WTC11 (cell line): ENCODE data around the gene ZDHHC24. TPM values are rescaled to one million over a fixed set of nuclear protein-coding genes. Genes with fewer than 3 reads are reported as not detected.

ENCODE experiments used
- ATAC-seq: fragments of 200-7000 bp; cut with Tn5 transposase; 2 replicates; pipeline ENCODE4 v1.10.0; 2021; ENCODE audit warnings: mild to moderate bottlenecking, moderate library complexity
- CTCF ChIA-PET: fragments of 300-600 bp; sonication (Branson Sonifier 250); formaldehyde crosslinking; loops from one replicate; lab custom pipeline; 2021; ENCODE audit warnings: antibody characterized with exemption; lab: Charles Lee
- POLR2A ChIA-PET: fragments of 350-600 bp; sonication (Branson Sonifier 250); formaldehyde crosslinking; loops from one replicate; lab custom pipeline; 2021; ENCODE audit warnings: antibody characterized with exemption; lab: Charles Lee
- DNase-seq: peaks from one replicate; pipeline ENCODE4 v3.0.0; 2021; ENCODE audit warnings: low spot score
- H3K27ac Mint-ChIP-seq: 2 replicates; pipeline ENCODE4 v1.8.0; 2021; ENCODE audit warnings: mixed read lengths
- H3K27me3 Mint-ChIP-seq: 2 replicates; pipeline ENCODE4 v1.8.0; 2021; ENCODE audit warnings: low read depth, mild to moderate bottlenecking, moderate library complexity, mixed read lengths
- H3K36me3 Mint-ChIP-seq: 2 replicates; pipeline ENCODE4 v1.8.0; 2021; ENCODE audit warnings: mixed read lengths
- H3K4me1 Mint-ChIP-seq: 2 replicates; pipeline ENCODE4 v1.8.0; 2022; ENCODE audit warnings: mixed read lengths
- H3K4me3 Mint-ChIP-seq: 2 replicates; pipeline ENCODE4 v1.8.0; 2021; ENCODE audit warnings: mild to moderate bottlenecking, moderate library complexity, mixed read lengths
- H3K9me3 Mint-ChIP-seq: 2 replicates; pipeline ENCODE4 v1.8.0; 2021; ENCODE audit warnings: mixed read lengths
- CBFB ChIP-seq: sonication (generic); formaldehyde crosslinking; IDR thresholded peaks from 2 replicates; pipeline ENCODE4 v1.8.1; 2022; ENCODE audit warnings: mild to moderate bottlenecking, low read depth, missing genetic modification reagents
- EMX1 ChIP-seq: fragments of 250-450 bp; sonication (Bioruptor Pico); IDR thresholded peaks from 2 replicates; pipeline ENCODE4 v1.8.0; 2021; ENCODE audit warnings: mild to moderate bottlenecking
- KAT7 ChIP-seq: sonication (generic); formaldehyde crosslinking; IDR thresholded peaks from 2 replicates; pipeline ENCODE4 v1.8.1; 2023; ENCODE audit warnings: missing genetic modification reagents, mild to moderate bottlenecking, borderline replicate concordance
- NFATC4 ChIP-seq: fragments of 250-450 bp; sonication (Bioruptor Pico); IDR thresholded peaks from 2 replicates; pipeline ENCODE4 v1.9.0; 2021; ENCODE audit warnings: mild to moderate bottlenecking
- NR1H2 ChIP-seq: sonication (generic); formaldehyde crosslinking; IDR thresholded peaks from 2 replicates; pipeline ENCODE4 v1.9.0; 2021; ENCODE audit warnings: mild to moderate bottlenecking, moderate library complexity, missing genetic modification reagents
- OVOL2 ChIP-seq: fragments of 250-450 bp; sonication (Bioruptor Pico); IDR thresholded peaks from 2 replicates; pipeline ENCODE4 v1.9.0; 2021; ENCODE audit warnings: mild to moderate bottlenecking, borderline replicate concordance
- SMAD4 ChIP-seq: sonication (generic); formaldehyde crosslinking; IDR thresholded peaks from 2 replicates; pipeline ENCODE4 v1.8.0; 2022; ENCODE audit warnings: mild to moderate bottlenecking, missing genetic modification reagents
- TCF7 ChIP-seq: sonication (generic); formaldehyde crosslinking; IDR thresholded peaks from 2 replicates; pipeline ENCODE4 v1.8.0; 2022; ENCODE audit warnings: mild to moderate bottlenecking, low read depth, missing genetic modification reagents, moderate library complexity
- ZNF671 ChIP-seq: fragments of 250-450 bp; sonication (Bioruptor Pico); IDR thresholded peaks from 2 replicates; pipeline ENCODE4 v1.8.0; 2021; ENCODE audit warnings: mild to moderate bottlenecking
- total RNA-seq: library from RNA; stranded (reverse); gene quantifications from 3 replicates; pipeline ENCODE4 v1.2.3, GENCODE V29; 2021
- TF ChIP-seq, protein P1 (sequence below): sonication (generic); formaldehyde crosslinking; IDR thresholded peaks from 2 replicates; pipeline ENCODE4 v1.8.1; 2023; ENCODE audit warnings: mild to moderate bottlenecking, missing genetic modification reagents
- TF ChIP-seq, protein P2 (sequence below): fragments of 250-450 bp; sonication (Bioruptor Pico); IDR thresholded peaks from 2 replicates; pipeline ENCODE4 v2.1.2; 2022; ENCODE audit warnings: mild to moderate bottlenecking, moderate library complexity
- TF ChIP-seq, protein P3 (sequence below): sonication (generic); formaldehyde crosslinking; IDR thresholded peaks from 2 replicates; pipeline ENCODE4 v1.8.1; 2022; ENCODE audit warnings: mild to moderate bottlenecking, missing genetic modification reagents, moderate library complexity, borderline replicate concordance
- TF ChIP-seq, protein P4 (sequence below): sonication (generic); formaldehyde crosslinking; IDR thresholded peaks from 2 replicates; pipeline ENCODE4 v1.8.0; 2023; ENCODE audit warnings: missing genetic modification reagents
- TF ChIP-seq, protein P5 (sequence below): sonication (generic); formaldehyde crosslinking; IDR thresholded peaks from 2 replicates; pipeline ENCODE4 v1.8.1; 2023; ENCODE audit warnings: mild to moderate bottlenecking, missing genetic modification reagents
- TF ChIP-seq, protein P6 (sequence below): fragments of 250-450 bp; sonication (Bioruptor Pico); conservative IDR thresholded peaks from 2 replicates; pipeline ENCODE4 v1.9.0; 2021; ENCODE audit warnings: mild to moderate bottlenecking
- TF ChIP-seq, protein P7 (sequence below): sonication (generic); formaldehyde crosslinking; IDR thresholded peaks from 2 replicates; pipeline ENCODE4 v1.8.0; 2022; ENCODE audit warnings: mild to moderate bottlenecking, missing genetic modification reagents
- TF ChIP-seq, protein P8 (sequence below): sonication (generic); formaldehyde crosslinking; IDR thresholded peaks from 2 replicates; pipeline ENCODE4 v1.8.0; 2022; ENCODE audit warnings: mild to moderate bottlenecking, missing genetic modification reagents
- TF ChIP-seq, protein P9 (sequence below): sonication (generic); formaldehyde crosslinking; IDR thresholded peaks from 2 replicates; pipeline ENCODE4 v1.8.0; 2022; ENCODE audit warnings: missing genetic modification reagents

The ZDHHC24 gene
- total RNA-seq, 1 experiment from 2014 or later = 14.8 TPM

DNA sequence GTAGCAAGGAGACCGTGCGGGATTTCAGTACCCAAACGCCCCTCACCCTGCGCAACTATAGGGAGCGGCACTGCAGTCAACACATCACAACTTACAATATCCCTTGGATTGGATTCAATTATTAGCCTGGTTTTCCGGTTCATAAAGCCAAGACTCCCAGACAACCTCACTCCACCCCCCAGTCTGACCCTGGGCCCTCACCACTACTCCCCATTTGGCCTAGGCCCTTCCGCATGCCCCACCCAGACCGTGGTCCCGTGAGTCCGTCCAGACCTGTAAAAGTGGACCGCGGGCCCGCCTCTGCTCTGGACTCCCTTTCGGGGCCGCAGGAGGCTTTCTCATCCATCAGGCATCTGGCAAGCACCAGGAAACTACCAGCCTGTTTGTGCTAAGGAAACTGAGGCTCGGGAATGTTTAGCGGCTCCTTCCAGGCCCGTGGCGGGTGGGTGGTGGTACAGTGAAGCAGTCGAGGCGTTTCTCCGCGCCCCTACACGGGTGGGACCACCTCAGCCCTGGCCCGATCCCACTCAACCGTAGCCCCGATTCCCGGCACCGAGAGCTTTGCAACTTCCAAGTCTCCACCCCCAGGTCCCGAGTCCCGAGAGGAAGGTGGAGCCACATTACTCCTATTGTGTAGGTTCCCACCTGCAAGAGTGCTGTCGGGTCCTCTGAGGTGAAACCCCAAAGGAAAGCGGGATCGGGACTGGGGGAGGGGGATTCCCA, 66.3 kb downstream of the ZDHHC24 start:
- peak; percentile 36 for DNase-seq
- H3K4me1 Mint-ChIP-seq = peaks cover 26% of the 10 kb centered on the region
- POLR2A ChIA-PET = interaction anchor here (0.5 to 1.8 kb wide), 22 partner anchors 10 to 364 kb away, joined by 3 to 22 read pairs (median 5); partner anchors contain the start of genes ACTN3, MRPL11, NPAS4 and PELI3
- H3K27ac Mint-ChIP-seq = peak overlapping the region; percentile 95
- TF ChIP-seq, protein P1, sequence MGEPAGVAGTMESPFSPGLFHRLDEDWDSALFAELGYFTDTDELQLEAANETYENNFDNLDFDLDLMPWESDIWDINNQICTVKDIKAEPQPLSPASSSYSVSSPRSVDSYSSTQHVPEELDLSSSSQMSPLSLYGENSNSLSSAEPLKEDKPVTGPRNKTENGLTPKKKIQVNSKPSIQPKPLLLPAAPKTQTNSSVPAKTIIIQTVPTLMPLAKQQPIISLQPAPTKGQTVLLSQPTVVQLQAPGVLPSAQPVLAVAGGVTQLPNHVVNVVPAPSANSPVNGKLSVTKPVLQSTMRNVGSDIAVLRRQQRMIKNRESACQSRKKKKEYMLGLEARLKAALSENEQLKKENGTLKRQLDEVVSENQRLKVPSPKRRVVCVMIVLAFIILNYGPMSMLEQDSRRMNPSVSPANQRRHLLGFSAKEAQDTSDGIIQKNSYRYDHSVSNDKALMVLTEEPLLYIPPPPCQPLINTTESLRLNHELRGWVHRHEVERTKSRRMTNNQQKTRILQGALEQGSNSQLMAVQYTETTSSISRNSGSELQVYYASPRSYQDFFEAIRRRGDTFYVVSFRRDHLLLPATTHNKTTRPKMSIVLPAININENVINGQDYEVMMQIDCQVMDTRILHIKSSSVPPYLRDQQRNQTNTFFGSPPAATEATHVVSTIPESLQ (CRISPR knock-in tag) = no peak
- peak; percentile 53; the same call in 1 of the 2 replicates for TF ChIP-seq SMAD4 (CRISPR knock-in tag)
- no peak for TF ChIP-seq OVOL2 (CRISPR knock-in tag)
- TF ChIP-seq, protein P2, sequence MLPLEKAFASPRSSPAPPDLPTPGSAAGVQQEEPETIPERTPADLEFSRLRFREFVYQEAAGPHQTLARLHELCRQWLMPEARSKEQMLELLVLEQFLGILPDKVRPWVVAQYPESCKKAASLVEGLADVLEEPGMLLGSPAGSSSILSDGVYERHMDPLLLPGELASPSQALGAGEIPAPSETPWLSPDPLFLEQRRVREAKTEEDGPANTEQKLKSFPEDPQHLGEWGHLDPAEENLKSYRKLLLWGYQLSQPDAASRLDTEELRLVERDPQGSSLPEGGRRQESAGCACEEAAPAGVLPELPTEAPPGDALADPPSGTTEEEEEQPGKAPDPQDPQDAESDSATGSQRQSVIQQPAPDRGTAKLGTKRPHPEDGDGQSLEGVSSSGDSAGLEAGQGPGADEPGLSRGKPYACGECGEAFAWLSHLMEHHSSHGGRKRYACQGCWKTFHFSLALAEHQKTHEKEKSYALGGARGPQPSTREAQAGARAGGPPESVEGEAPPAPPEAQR (CRISPR knock-in tag) = no peak
- TF ChIP-seq, protein P3, sequence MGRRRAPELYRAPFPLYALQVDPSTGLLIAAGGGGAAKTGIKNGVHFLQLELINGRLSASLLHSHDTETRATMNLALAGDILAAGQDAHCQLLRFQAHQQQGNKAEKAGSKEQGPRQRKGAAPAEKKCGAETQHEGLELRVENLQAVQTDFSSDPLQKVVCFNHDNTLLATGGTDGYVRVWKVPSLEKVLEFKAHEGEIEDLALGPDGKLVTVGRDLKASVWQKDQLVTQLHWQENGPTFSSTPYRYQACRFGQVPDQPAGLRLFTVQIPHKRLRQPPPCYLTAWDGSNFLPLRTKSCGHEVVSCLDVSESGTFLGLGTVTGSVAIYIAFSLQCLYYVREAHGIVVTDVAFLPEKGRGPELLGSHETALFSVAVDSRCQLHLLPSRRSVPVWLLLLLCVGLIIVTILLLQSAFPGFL = no peak
- 0 out of 2 replicates have a peak, but pooled peaks have one; percentile 11 for TF ChIP-seq KAT7 (CRISPR knock-in tag)
- TF ChIP-seq, protein P4, sequence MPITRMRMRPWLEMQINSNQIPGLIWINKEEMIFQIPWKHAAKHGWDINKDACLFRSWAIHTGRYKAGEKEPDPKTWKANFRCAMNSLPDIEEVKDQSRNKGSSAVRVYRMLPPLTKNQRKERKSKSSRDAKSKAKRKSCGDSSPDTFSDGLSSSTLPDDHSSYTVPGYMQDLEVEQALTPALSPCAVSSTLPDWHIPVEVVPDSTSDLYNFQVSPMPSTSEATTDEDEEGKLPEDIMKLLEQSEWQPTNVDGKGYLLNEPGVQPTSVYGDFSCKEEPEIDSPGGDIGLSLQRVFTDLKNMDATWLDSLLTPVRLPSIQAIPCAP (CRISPR knock-in tag) = 0 out of 2 replicates have a peak, but pooled peaks have one; percentile 7
- TF ChIP-seq, protein P5, sequence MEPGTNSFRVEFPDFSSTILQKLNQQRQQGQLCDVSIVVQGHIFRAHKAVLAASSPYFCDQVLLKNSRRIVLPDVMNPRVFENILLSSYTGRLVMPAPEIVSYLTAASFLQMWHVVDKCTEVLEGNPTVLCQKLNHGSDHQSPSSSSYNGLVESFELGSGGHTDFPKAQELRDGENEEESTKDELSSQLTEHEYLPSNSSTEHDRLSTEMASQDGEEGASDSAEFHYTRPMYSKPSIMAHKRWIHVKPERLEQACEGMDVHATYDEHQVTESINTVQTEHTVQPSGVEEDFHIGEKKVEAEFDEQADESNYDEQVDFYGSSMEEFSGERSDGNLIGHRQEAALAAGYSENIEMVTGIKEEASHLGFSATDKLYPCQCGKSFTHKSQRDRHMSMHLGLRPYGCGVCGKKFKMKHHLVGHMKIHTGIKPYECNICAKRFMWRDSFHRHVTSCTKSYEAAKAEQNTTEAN (CRISPR knock-in tag) = peak; percentile 42; the same call in 1 of the 2 replicates
- TF ChIP-seq, protein P6, sequence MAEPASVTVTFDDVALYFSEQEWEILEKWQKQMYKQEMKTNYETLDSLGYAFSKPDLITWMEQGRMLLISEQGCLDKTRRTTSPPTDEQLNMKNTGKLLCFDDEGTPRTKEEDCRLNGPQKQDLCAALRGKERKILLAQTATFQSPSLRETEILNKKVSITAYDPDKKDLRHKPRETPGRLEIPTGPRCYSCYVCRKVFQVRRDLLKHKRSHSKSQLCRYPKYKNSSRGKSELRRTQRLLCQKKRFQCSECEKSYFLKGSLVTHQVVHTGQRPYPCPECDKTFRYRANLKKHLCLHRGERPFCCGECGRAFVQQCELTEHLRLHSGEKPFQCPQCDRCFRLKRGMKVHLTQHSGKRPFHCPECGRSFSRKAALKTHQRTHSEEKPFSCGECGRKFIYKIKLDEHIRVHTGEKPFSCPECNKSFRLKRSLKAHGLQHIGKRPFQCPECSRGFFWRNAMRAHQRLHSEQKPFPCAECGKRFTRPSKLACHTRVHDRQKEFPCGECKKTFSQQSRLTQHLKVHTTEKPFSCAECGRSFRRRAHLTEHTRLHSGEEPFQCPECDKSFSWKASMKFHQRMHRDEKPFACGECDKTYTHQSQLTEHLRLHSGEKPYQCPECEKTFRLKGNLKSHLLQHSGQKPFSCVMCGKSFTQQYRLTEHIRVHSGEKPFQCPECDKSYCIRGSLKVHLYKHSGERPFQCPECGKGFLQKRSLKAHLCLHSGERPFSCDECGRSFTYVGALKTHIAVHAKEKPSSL (CRISPR knock-in tag) = no peak
- TF ChIP-seq NR1H2 (CRISPR knock-in tag) = no peak
- TF ChIP-seq CBFB (CRISPR knock-in tag) = 0 out of 2 replicates have a peak, but pooled peaks have one; percentile 42
- TF ChIP-seq ZNF671 = no peak
- no peak for TF ChIP-seq NFATC4 (CRISPR knock-in tag)
- TF ChIP-seq, protein P7, sequence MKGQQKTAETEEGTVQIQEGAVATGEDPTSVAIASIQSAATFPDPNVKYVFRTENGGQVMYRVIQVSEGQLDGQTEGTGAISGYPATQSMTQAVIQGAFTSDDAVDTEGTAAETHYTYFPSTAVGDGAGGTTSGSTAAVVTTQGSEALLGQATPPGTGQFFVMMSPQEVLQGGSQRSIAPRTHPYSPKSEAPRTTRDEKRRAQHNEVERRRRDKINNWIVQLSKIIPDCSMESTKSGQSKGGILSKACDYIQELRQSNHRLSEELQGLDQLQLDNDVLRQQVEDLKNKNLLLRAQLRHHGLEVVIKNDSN (CRISPR knock-in tag) = 0 out of 2 replicates have a peak, but pooled peaks have one; percentile 23
- TF ChIP-seq EMX1 = 0 out of 2 replicates have a peak, but pooled peaks have one; percentile 32
- TF ChIP-seq, protein P8, sequence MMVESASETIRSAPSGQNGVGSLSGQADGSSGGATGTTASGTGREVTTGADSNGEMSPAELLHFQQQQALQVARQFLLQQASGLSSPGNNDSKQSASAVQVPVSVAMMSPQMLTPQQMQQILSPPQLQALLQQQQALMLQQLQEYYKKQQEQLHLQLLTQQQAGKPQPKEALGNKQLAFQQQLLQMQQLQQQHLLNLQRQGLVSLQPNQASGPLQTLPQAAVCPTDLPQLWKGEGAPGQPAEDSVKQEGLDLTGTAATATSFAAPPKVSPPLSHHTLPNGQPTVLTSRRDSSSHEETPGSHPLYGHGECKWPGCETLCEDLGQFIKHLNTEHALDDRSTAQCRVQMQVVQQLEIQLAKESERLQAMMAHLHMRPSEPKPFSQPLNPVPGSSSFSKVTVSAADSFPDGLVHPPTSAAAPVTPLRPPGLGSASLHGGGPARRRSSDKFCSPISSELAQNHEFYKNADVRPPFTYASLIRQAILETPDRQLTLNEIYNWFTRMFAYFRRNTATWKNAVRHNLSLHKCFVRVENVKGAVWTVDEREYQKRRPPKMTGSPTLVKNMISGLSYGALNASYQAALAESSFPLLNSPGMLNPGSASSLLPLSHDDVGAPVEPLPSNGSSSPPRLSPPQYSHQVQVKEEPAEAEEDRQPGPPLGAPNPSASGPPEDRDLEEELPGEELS (CRISPR knock-in tag) = 0 out of 2 replicates have a peak, but pooled peaks have one; percentile 16
- peak; percentile 78; the same call in 1 of the 2 replicates for TF ChIP-seq TCF7 (CRISPR knock-in tag)
- TF ChIP-seq, protein P9, sequence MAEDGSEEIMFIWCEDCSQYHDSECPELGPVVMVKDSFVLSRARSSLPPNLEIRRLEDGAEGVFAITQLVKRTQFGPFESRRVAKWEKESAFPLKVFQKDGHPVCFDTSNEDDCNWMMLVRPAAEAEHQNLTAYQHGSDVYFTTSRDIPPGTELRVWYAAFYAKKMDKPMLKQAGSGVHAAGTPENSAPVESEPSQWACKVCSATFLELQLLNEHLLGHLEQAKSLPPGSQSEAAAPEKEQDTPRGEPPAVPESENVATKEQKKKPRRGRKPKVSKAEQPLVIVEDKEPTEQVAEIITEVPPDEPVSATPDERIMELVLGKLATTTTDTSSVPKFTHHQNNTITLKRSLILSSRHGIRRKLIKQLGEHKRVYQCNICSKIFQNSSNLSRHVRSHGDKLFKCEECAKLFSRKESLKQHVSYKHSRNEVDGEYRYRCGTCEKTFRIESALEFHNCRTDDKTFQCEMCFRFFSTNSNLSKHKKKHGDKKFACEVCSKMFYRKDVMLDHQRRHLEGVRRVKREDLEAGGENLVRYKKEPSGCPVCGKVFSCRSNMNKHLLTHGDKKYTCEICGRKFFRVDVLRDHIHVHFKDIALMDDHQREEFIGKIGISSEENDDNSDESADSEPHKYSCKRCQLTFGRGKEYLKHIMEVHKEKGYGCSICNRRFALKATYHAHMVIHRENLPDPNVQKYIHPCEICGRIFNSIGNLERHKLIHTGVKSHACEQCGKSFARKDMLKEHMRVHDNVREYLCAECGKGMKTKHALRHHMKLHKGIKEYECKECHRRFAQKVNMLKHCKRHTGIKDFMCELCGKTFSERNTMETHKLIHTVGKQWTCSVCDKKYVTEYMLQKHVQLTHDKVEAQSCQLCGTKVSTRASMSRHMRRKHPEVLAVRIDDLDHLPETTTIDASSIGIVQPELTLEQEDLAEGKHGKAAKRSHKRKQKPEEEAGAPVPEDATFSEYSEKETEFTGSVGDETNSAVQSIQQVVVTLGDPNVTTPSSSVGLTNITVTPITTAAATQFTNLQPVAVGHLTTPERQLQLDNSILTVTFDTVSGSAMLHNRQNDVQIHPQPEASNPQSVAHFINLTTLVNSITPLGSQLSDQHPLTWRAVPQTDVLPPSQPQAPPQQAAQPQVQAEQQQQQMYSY (CRISPR knock-in tag) = peak; percentile 17; the same call in 1 of the 2 replicates
- TF ChIP-seq, all 79 proteins: peak for 10
- Mint-ChIP-seq H3K9me3 (no peaks in the 10 kb centered on the region), H3K27me3 (no peaks in the 10 kb centered on the region), H3K36me3 (peaks cover 11% of the 10 kb centered on the region), H3K4me3 (peak overlapping the region; percentile 95)
- peak; percentile 33 for ATAC-seq
- CTCF ChIA-PET = interaction anchor here (0.6 to 3.0 kb wide), 30 partner anchors 9 to 542 kb away, joined by 3 to 56 read pairs (median 8); partner anchors contain the start of genes ACTN3, BBS1, CCDC87 and CCS
